HTR-8/SVneo (cell line): ENCODE data around the gene MAP3K14.
"Not testable (repeated sequence)": the region's sequence is repeated elsewhere in the genome, so short reads cannot be mapped to it uniquely, and the experiment has no call there.

Experiments
- DNase-seq: peaks from one replicate; pipeline ENCODE4 v3.0.0; 2011; ENCODE audit warnings: low spot score, mixed read lengths; ENCODE audit not compliant: insufficient read length
- FAIRE-seq: peaks from 2 replicates; lab custom pipeline; 2011; peaks lifted over from hg19 to GRCh38; lab: Jason Lieb, UNC

Gene MAP3K14

GRCh38 chr17:45316434-45317110 is at the start of gene MAP3K14:
Gene MAP3K14 (minus strand): TSS chr17:45317020. CDS start chr17:45290745, 26,275 bp downstream.
- FAIRE-seq (peak; percentile 52), DNase-seq (peak; percentile 59)

GRCh38 chr17:45366049-45366448 is 49.2 kb upstream of the MAP3K14 start:
- peak; percentile 69 for FAIRE-seq
- DNase-seq: no peak

- FAIRE-seq: no peak
- DNase-seq: no peak
Measured at GRCh38 chr17:45364531-45365390, 47.9 kb upstream of the MAP3K14 start.

- DNase-seq: no peak
- FAIRE-seq: peak; percentile 48
Measured at GRCh38 chr17:45363498-45363897, 46.7 kb upstream of the MAP3K14 start.

- no peak for FAIRE-seq
- no peak for DNase-seq
Measured at GRCh38 chr17:45361976-45362375, 45.2 kb upstream of the MAP3K14 start.

GRCh38 chr17:45361451-45361850 is 44.6 kb upstream of the MAP3K14 start:
- FAIRE-seq: no peak

GRCh38 chr17:45357364-45357997 is 40.7 kb upstream of the MAP3K14 start:
- DNase-seq: no peak
- FAIRE-seq: no peak

More at GRCh38 chr17:45361451-45361850, 44.6 kb upstream of the MAP3K14 start:
- DNase-seq: no peak

- DNase-seq (no peak), FAIRE-seq (no peak)
Measured at GRCh38 chr17:45355087-45355486, 38.3 kb upstream of the MAP3K14 start.

GRCh38 chr17:45353043-45353442 is 36.2 kb upstream of the MAP3K14 start:
- no peak for FAIRE-seq
- DNase-seq: no peak

GRCh38 chr17:45351831-45352230 is 35.0 kb upstream of the MAP3K14 start:
- FAIRE-seq (no peak), DNase-seq (no peak)

GRCh38 chr17:45347444-45347843 is 30.6 kb upstream of the MAP3K14 start:
- no peak for DNase-seq
- no peak for FAIRE-seq

- FAIRE-seq (peak; percentile 4), DNase-seq (no peak)
Measured at GRCh38 chr17:45346216-45347015, 29.6 kb upstream of the MAP3K14 start.

GRCh38 chr17:45345554-45346215 is 28.9 kb upstream of the MAP3K14 start:
- no peak for FAIRE-seq
- DNase-seq: peak; percentile 67

- DNase-seq: no peak
- no peak for FAIRE-seq
Measured at GRCh38 chr17:45345246-45345553, 28.4 kb upstream of the MAP3K14 start.

GRCh38 chr17:45343967-45344664 is 27.3 kb upstream of the MAP3K14 start:
- not testable (repeated sequence) for DNase-seq, FAIRE-seq

- DNase-seq (no peak), FAIRE-seq (no peak)
Measured at GRCh38 chr17:45342871-45343526, 26.2 kb upstream of the MAP3K14 start.

- DNase-seq (no peak), FAIRE-seq (no peak)
Measured at GRCh38 chr17:45342306-45342705, 25.5 kb upstream of the MAP3K14 start.

- DNase-seq: peak; percentile 98
Measured at GRCh38 chr17:45341533-45342158, 24.8 kb upstream of the MAP3K14 start.

More at GRCh38 chr17:45341533-45342158, 24.8 kb upstream of the MAP3K14 start:
- peak; percentile 92 for FAIRE-seq
